RWPE2 (cell line): ENCODE measurements around the gene PPIG.

ENCODE experiments used
- ATAC-seq: fragments of 200-7000 bp; cut with Tn5 transposase; 3 replicates; pipeline ENCODE4 v1.9.1; 2021; ENCODE audit warnings: low read depth
- DNase-seq: peaks from one replicate; pipeline ENCODE4 v3.0.0-alpha.2; 2020; ENCODE audit warnings: low spot score
- H3K27ac ChIP-seq: fragments of 450-650 bp; 2 replicates; pipeline ENCODE4 v1.5.1; 2017; ENCODE audit warnings: mild to moderate bottlenecking; ENCODE audit not compliant: poor library complexity, severe bottlenecking
- H3K27me3 ChIP-seq: fragments of 250-450 bp; sonication (Bioruptor Pico); 2 replicates; pipeline ENCODE4 v1.5.1; 2021; ENCODE audit warnings: mild to moderate bottlenecking, moderate library complexity; ENCODE audit not compliant: insufficient read depth, poor library complexity, severe bottlenecking
- H3K36me3 ChIP-seq: fragments of 250-450 bp; sonication (Bioruptor Pico); 2 replicates; pipeline ENCODE4 v1.5.1; 2020; ENCODE audit warnings: low read depth, mild to moderate bottlenecking, moderate library complexity
- H3K4me1 ChIP-seq: fragments of 250-450 bp; sonication (Bioruptor Pico); 2 replicates; pipeline ENCODE4 v1.5.1; 2021; ENCODE audit warnings: mild to moderate bottlenecking, moderate library complexity; ENCODE audit not compliant: insufficient read depth, poor library complexity, severe bottlenecking
- H3K4me3 ChIP-seq: fragments of 250-450 bp; sonication (Bioruptor Pico); 2 replicates; pipeline ENCODE4 v1.5.1; 2021; ENCODE audit warnings: mild to moderate bottlenecking, moderate library complexity; ENCODE audit not compliant: severe bottlenecking
- H3K9me3 ChIP-seq: fragments of 250-450 bp; sonication (Bioruptor Pico); 2 replicates; pipeline ENCODE4 v1.5.1; 2021; ENCODE audit warnings: mild to moderate bottlenecking, moderate library complexity; ENCODE audit not compliant: severe bottlenecking
- CTCF ChIP-seq: fragments of 450-650 bp; IDR thresholded peaks from one replicate; pipeline ENCODE4 v1.5.1; 2017; ENCODE audit warnings: mild to moderate bottlenecking, moderate library complexity; ENCODE audit not compliant: poor library complexity, severe bottlenecking

PPIG gene

DNA sequence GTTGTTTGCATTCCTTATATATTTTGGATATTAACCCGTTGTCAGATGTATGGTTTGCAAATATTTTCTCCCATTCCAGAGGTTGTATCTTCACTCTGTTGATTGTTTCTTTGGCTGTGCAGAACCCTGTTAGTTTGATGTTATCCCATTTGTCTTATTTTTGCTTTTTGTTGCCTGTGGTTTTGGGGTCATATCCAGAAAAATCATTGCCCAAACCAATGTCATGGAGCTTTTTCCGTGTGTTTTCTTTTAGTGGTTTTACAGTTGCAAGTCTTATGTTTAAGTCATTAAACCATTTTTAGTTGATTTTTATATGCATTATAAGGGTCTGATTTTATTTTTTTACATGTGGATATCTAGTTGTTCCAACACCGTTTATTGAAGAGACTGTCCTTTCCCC lies 35.8 kb downstream of the PPIG start:
- no peaks in the 10 kb centered on the region for H3K4me1 ChIP-seq
- no peak overlapping the region for H3K27ac ChIP-seq
- no peak for DNase-seq
- H3K36me3 ChIP-seq, result peaks cover 73% of the 10 kb centered on the region
- no peak for ATAC-seq
- H3K9me3 ChIP-seq, result no peaks in the 10 kb centered on the region
- H3K27me3 ChIP-seq, result no peaks in the 10 kb centered on the region
- no peak for TF ChIP-seq CTCF
- no peak overlapping the region for H3K4me3 ChIP-seq

DNA sequence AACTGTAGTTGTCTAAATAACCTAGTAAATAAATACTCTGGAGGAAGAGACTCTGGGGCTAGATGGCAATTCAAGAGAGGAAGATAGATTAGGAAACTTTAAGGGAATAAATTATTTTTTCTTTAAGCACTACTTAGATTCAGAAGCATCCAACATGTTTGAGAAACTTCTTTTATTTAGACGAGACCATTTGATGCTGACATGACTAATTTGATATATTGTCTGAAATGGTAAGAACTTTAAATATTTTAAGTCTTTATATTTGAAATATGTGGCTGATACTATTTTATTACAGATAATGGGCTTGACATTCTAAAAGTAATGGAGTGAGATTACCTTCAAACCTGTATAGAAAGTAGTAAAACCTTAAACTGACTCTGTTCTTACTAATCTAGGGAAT lies 36.4 kb downstream of the PPIG start:
- ATAC-seq (no peak), DNase-seq (no peak)
- Histone ChIP-seq H3K4me1 (no peaks in the 10 kb centered on the region), H3K27ac (no peak overlapping the region), H3K36me3 (peaks cover 72% of the 10 kb centered on the region), H3K9me3 (no peaks in the 10 kb centered on the region), H3K27me3 (no peaks in the 10 kb centered on the region), H3K4me3 (no peak overlapping the region)
- TF ChIP-seq CTCF, result no peak

DNA sequence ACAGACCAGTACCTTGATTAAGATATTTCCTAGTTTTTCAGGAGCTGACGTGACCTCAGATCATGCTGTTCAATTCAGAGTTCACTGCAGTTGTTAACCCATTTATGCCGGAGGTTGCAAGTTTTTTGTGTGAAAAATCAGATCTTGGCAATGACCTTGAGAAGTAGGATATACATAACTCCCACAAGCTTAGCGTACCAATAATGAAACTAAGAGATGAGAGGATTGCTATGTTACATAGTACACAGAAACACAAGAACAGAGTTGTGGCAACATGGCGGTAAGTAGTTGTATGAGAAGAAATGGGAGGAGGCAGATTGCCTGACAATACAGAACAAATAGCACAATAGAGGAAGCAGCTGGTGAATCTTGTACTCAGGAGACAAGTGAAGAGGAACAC lies 39.1 kb downstream of the PPIG start:
- H3K4me1 ChIP-seq, result no peaks in the 10 kb centered on the region
- no peak for DNase-seq
- no peak for ATAC-seq
- TF ChIP-seq CTCF, result no peak
- no peak overlapping the region for H3K27ac ChIP-seq
- no peak overlapping the region for H3K4me3 ChIP-seq
- H3K9me3 ChIP-seq, result no peaks in the 10 kb centered on the region
- H3K36me3 ChIP-seq, result peaks cover 66% of the 10 kb centered on the region
- H3K27me3 ChIP-seq, result no peaks in the 10 kb centered on the region

- no peak for ATAC-seq
- H3K27me3 ChIP-seq, result no peaks in the 10 kb centered on the region
- DNase-seq, result no peak
- H3K4me3 ChIP-seq, result no peak overlapping the region
- TF ChIP-seq CTCF, result no peak
- peaks cover 69% of the 10 kb centered on the region for H3K36me3 ChIP-seq
- no peaks in the 10 kb centered on the region for H3K9me3 ChIP-seq
- no peaks in the 10 kb centered on the region for H3K4me1 ChIP-seq
- no peak overlapping the region for H3K27ac ChIP-seq
These were observed 41.6 kb downstream of the PPIG start for GRCh38 chr2:169625781-169626180.

GRCh38 chr2:169636440-169637097 lies 52.4 kb downstream of the PPIG start:
- Histone ChIP-seq H3K4me1 (peaks cover 9% of the 10 kb centered on the region), H3K9me3 (no peaks in the 10 kb centered on the region), H3K27me3 (no peaks in the 10 kb centered on the region), H3K4me3 (no peak overlapping the region), H3K27ac (no peak overlapping the region), H3K36me3 (peaks cover 80% of the 10 kb centered on the region)
- no peak for ATAC-seq
- TF ChIP-seq CTCF, result no peak
- DNase-seq, result no peak
